GM18861 (cell line): ENCODE data around the gene OR14A2.
"Not testable (repeated sequence)": the region's sequence is repeated elsewhere in the genome, so short reads cannot be mapped to it uniquely, and the experiment has no call there.

Experiments
- ATAC-seq: cut with Tn5 transposase; IDR thresholded peaks from one replicate; pipeline ENCODE4 v1.9.1; 2021; ENCODE audit not compliant: unreplicated experiment

OR14A2 gene

DNA sequence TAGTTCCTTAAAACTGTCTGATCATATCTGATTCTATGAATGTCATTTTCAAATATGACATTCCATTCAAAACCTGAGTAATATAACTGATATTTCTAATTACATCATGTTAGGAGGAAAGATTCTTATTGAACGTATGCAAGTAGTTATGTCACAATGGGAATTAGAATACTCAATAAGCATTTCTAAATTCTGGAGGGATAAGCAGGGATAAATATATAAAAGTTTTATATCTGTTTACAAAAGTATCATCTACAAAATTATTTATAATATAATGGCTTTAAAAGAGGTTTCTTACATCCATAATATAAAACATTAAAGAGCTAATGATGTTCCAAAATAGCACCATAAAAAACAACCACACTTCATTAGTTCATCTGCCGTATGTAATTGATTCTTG is at the start of gene OR14A2:
Gene OR14A2, minus strand, starts transcription at position 101 of the 400 bp plus-strand sequence.
- no peak for ATAC-seq

DNA sequence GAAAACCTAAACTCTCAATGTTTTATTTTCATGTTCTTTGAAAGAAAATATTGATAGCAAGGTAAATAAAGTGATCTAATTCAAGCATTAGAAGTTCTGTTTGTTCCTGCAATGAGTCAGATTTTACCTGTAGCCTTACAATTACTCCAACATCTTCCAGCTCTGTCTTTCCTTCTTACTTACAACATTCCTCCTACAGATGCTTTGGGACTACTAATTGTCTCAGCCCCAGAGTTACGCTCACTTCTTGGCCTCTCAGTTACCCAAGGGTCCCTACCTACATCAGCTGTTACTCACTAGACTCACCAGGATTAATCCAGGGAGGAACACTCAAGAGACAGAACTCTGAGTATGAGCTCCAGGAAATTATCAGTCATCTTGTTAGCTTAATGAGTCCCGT is 49.6 kb upstream of the OR14A2 start:
- no peak for ATAC-seq

DNA sequence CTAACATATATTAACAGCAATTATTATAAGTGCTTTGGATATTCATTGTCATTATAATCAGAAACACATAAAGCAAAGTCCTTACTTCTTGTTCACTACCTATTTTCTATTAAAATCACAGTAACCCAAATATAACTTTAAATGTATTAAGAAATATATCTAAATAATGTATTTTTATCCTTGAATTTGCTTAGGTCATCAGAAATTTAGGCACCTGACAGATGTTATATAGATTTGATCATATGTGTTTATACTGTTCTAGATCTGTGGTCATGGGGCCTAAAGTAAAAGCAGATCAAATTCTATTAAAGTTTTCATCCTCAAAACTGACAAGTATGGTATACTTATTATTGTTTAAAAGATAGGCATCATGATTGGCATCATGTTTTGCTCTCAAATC is 21.7 kb upstream of the OR14A2 start:
- ATAC-seq: no peak

DNA sequence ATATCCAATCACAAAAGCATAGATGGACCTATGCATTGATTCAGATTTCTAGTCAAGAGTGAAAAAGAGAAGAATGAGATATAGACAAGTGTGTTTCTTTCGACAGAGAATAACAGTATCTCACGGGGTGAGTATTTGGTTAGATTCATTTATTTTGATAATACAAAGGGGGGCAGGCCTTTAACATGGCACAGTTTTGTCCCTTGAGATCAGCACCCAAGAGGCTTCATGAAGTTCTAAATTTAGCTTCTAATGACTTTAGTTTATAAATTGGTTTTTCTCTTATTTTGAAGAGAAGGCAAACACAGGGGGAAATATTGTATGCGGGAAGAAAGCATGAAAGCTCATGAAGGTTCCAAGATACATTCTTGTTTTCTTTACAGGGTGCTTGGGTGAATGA is 12.5 kb upstream of the OR14A2 start, which contains the start of gene OR1C1:
Gene OR1C1, minus strand, starts transcription at position 101 of the 400 bp plus-strand sequence. CDS start 2,150 bp downstream, outside the sequence.
- ATAC-seq: no peak

DNA sequence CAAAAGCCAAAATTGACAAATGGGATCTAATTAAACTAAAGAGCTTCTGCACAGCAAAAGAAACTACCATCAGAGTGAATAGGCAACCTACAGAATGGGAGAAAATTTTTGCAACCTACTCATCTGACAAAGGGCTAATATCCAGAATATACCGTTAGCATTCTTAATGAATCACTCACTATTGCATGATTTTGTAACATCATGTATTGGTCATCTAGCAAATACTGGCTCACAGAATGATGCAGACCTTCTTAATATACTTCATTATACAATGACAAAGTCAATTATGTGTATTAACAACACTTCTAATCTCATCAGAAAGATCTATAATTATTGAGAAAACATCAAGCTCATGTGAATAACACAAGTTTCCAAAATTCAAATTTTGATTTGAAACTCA is 6.4 kb upstream of the OR14A2 start:
- ATAC-seq: not testable (repeated sequence)

DNA sequence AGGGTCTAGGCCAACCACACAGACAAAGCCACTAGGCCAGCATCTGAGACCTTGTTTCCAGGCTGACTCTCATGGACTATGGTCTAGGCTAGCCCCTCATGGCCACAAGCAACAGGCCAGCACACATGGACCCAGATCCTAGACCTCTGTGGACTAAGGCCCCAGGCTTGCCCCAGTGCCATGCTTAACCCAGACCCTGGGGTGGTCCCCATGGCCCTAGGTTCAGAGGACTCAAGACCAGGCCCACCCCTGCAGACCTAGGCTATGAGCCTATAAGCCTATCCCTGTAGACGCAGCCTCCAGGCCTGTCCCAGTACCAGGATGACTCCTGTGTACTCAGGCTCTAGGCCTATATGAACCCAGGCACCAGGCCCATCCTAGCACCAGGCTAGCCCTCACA is 1.9 kb upstream of the OR14A2 start:
- ATAC-seq: no peak

DNA sequence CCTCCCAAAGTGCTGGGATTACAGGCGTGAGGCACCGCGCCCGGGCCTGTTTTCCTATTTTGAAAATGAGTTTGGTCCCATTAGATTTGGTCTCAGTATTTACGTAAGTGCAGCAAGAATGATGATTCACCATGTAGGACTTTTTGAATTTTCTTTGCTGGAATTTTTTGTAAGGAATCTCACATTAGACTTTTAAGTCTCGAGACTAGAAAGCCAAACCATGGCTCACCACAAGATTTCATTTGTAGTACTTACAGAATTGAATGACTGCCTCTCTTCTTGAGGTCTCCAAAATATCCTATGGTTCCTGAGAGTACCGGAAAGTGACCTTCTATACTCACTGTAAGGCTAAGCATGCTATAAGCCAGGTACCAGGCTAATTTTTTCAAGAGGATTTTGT is 325 bp downstream of the OR14A2 start:
- no peak for ATAC-seq

DNA sequence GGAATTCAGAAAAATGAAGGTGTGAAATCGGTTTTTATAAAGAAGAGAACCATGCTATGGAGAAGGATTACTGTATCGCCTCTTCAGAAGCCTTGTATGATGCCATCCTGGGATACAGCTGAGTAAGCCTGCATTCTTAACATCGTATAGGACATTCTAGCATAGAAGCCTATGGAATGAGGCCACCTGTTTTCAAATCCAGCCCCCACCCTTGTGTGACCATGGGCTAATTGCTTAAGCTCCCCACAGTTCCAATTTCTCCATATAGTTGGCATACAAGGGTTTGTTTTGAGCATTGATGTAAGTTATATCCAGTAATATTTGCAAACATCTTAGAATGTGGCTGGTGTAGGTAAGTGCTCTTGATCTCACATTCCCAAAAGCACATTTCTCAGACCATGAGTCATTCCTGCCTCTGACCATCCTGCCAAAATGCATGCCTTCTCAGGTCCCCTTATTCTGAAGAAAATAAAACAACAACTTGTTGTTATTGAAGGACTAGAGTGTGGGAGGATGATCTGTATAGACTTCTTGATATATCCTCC is 1.5 kb downstream of the OR14A2 start:
- ATAC-seq: no peak

DNA sequence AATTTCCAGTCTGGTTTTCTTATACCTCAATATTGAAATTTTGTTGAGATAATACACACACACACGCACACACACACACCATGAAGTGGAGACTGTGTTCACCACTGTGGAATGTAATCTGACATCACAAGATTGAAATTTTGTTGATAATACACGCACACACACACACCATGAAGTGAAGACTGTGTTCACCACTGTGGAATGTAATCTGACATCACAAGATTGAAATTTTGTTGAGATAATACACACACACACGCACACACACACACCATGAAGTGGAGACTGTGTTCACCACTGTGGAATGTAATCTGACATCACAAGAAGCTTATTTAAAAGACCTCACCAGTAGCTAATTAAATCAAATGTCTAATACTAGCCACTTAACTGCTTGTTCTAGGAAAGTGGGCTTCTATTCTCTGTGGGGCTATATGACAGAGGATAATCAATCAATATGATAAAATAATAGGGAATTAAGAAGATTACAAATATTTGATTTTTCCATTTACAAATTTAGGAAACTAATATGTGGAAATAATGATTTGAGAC is 5.7 kb downstream of the OR14A2 start:
- not testable (repeated sequence) for ATAC-seq

DNA sequence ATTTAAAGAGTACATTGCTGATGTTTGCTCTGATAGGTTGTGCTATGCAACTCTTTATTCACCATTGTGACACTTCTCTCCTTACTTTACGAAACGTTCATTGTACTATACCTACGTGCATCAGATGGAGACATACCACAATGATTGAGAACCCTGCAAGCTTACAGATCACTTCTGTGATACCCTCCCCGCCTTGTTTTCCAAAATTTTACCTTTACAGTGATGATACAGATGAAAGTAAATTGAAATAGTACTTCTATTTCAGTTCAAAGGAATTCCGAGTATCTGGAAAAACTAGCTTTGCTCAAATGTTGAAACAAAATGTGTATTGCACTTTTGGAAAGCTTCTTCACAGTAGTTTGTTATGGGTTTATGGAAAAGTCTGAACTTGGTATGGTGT is 6.2 kb downstream of the OR14A2 start:
- ATAC-seq: no peak

DNA sequence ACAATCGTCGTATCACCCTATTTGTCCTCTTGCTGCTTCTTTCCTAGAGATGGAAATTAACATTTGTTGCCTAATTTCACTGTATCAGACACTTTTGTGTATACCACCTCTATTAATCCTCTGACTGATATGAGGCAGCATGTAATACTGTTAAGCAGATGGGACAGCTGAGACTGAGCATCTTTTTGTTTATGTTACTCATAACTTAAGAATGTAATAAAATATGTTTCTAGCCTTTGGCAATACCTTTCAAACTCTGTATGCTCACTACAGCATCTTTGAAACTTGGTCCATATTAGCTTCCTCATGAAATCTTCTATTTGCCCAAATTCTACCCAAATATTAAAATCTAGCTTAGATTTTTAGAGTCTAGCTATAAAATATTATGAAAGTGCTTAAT is 7.2 kb downstream of the OR14A2 start:
- ATAC-seq: no peak

DNA sequence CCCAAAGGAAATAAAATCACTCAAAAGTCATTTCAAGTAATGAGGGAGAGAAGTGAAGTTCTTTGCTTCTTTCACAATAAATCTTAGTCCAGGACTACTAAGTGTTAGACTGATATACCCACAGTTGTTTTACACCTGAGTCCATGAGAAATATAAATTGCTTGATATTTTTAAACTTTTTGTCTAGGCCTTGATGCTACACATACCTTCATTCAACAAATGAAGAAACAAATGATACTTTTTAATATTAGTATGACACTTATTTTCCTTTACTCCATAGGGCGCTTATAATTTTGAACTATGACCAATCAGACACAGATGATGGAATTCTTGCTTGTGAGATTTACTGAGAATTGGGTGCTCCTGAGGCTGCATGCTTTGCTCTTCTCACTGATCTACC is 9.6 kb downstream of the OR14A2 start, which contains the start of gene OR14K1:
Gene OR14K1, plus strand, starts transcription at position 301 of the 400 bp plus-strand sequence. Its CDS starts 0 bp downstream, at position 301.
- ATAC-seq: no peak

DNA sequence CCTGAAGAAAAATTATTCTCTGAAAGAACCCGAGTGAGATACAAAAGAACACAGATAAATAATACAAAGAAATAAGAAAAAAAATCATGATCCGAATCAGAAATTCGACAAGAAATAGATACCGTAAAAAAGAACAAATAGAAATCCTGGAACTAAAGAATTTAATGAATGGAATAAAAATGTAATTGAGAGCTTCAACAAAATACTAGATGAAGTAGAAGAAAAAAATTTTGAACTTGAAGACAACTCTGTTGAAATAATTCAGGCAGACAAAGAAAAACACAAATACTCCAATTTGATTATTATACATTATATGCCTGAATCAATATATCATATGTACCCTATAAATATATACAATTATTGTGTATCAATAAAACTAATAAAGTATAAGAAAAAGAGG is 26.7 kb downstream of the OR14A2 start:
- ATAC-seq: no peak

DNA sequence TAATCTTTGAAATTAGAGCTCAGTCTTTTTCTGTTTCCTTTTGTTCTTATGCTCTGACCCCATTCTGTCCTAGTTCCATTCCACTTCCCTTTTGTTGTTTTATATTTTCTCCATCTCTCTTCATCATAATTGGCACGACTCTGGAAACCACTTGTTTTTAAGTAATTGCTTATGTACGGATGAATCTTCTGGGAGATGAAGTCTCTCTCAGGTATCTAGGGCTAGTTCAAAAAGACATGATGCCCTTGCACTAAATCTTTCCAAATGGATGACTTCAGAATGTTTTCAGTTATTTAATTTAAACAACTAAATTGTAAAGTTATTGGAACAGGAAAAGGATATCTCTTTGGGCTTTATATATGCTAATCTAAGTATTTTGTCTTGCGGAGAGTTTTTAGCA is 31.4 kb downstream of the OR14A2 start, which contains the start of gene OR6F1:
Gene OR6F1, minus strand, starts transcription at position 101 of the 400 bp plus-strand sequence. CDS start 3,891 bp downstream, outside the sequence.
- no peak for ATAC-seq

DNA sequence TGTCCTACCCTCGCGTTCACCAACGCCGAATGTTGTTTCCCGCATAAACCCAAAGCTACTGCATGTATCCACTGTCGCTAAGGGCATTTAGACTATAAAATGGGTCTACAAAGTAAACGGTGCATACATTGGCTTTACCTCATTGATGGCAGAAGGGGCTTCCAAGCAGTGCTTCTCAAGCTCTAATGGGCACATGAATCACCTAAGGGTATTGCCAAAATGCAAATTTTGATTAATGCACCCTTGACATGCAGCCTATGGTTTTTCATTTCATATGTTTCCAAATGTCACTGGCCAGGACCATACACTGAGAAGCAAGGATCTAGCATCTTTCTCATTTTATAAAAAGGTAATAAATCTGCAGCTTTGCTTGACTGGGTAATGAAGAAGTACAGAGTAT is 34.2 kb downstream of the OR14A2 start:
- no peak for ATAC-seq

DNA sequence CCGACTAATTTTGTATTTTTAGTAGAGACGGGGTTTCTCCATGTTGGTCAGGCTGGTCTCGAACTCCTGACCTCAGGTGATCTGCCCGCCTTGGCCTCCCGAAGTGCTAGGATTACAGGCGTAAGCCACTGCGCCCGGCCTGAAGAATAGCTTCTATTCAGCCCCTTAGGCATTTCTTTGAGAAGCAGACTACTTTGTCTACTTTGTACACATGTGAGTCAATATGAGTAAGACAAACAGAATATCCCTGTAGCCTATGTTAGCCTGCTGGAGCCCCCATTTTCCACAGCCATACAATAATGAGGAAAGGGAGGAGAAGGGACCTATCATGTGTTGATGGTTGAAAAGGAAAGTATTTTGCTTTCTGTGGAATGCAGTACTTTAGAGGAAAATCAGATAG is 37.3 kb downstream of the OR14A2 start:
- ATAC-seq: not testable (repeated sequence)

DNA sequence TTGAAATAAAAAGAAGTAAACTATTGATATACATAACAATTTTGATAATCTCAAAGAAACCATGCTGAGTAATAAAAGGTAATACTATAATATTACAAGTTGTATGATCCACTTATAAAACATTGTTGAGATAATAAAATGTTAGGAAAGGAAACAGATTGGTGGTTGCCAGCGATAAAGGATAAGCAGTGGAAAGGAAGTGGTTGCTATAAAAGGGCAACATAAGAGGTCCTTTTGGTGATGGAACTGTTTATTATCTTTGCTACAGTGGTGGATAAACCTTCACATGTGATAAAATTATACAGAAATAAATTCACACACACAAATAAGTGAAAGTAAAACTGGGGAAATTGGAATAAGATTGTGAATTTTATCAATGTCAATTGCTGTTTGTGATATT is 46.6 kb downstream of the OR14A2 start:
- ATAC-seq: no peak

DNA sequence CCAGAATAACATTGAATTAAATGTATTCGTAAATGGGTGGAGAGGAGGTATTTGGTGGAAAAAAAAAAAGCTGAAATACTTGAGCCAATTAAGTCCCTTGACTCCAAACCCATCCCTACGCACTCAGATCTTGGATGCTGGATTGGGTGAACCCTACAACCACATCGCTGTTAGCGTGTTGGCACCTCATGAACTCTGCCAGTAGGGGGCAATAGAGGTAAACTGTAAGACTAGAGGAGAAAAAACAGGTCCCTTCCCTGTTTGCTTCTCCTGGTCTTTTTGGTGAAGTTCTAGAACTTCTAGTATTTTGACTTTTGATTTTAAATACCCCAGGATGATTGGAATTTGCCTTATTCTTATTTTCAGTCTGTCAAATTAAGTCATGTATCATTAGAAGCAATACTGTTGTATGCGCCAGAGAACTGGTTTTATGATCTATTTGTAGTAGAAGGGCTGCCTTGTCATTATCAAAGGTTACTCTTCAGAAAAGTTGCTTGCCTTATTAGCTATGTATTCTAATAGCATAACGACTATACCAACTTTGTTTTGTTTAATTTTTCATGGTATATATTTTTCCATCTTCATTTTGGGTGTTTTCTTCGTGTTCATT is 66.5 kb downstream of the OR14A2 start:
- peak; percentile 92 for ATAC-seq

DNA sequence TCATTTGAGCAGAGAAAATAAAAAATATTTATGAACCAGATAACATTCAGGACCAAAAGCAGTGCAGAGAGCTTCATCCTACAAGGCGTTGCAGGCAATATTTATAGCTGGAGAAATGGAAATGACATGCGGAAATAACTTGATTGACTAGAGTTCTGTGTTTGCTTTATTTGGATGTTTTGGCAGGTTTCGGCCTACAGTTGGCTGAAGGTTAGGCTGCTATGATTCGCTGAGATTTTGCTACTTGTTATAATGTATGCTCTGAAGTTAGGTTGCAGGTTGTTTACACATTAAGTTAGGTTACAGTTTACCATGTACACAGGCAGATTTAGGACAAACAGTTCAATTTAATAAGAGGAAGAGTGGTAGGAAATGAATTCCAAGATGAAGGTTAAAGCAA is 67.8 kb downstream of the OR14A2 start:
- no peak for ATAC-seq

DNA sequence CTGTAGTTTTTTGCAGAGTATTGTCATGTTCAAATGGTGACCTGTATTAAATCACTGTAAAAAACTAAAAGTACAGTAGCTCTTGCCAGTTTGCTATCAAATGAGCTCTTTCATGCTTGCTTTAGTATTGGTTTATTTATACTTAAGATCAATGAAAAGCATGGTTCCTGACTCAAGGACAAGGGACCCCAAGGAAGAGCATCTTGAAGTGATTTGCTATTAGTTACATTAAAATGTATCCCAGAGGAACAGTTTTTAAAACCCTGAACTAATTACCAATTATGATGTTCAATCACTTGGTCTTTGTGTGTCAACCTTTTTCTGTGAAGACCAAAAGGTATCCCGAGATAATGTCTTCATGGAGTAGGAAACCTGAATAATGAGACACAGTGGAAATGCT is 68.3 kb downstream of the OR14A2 start, which contains the start of gene OR13G1:
Gene OR13G1, minus strand, starts transcription at position 101 of the 400 bp plus-strand sequence. CDS start 6,698 bp downstream, outside the sequence.
- no peak for ATAC-seq
